GM19099 (cell line): ENCODE measurements around the gene FBXL2.

ENCODE experiments used
- POLR2A ChIP-seq: IDR thresholded peaks from 3 replicates; pipeline ENCODE4 v1.6.1; 2011; ENCODE audit warnings: low read depth; ENCODE audit not compliant: insufficient read length; ENCODE audit errors: extremely low read depth

The FBXL2 gene, protein sequence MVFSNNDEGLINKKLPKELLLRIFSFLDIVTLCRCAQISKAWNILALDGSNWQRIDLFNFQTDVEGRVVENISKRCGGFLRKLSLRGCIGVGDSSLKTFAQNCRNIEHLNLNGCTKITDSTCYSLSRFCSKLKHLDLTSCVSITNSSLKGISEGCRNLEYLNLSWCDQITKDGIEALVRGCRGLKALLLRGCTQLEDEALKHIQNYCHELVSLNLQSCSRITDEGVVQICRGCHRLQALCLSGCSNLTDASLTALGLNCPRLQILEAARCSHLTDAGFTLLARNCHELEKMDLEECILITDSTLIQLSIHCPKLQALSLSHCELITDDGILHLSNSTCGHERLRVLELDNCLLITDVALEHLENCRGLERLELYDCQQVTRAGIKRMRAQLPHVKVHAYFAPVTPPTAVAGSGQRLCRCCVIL

DNA sequence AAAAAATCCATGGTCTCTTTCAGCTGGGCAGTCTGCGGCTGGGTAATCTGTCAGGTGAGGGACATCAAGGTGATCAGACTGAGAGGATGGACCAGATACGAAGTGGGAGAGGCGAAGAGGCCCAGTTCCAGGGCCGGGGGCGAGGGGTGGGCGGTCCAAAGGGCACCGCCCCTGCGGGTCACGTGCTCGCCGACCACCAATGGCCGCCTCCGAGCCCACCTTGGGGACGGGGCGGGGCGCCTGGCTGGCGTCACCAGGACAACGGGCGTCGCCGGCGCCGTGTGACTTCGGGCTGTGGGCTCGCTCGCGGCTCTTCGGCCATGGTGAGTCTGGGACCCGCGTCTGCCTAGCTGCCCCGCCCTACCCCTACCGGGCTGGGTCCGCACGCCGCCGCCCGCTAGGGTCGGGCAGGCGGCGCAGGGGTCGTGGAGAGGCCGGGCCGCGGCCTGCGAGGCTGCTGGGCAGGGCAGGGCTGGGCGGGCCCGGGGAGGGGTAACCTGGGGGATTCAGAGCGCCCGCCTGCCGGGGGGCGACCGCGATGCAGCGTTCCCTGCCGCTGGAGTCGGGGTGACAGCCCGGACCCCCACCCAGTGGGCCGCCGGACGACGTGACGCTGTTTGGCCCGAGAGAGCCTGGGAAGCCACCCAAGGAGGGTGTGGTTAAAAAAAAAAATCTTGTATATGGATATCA lies at the start of gene FBXL2:
FBXL2 (plus strand) TSS at position 250 of the 690 bp plus-strand sequence; CDS start at position 321, 71 bp downstream.
- no peak for TF ChIP-seq POLR2A

- no peak for TF ChIP-seq POLR2A
Observed at GRCh38 chr3:33229066-33229465, 48.2 kb upstream of the FBXL2 start.

- TF ChIP-seq POLR2A, result no peak
Observed at GRCh38 chr3:33229947-33230346, 47.3 kb upstream of the FBXL2 start.

GRCh38 chr3:33231756-33232465 lies 45.3 kb upstream of the FBXL2 start:
- TF ChIP-seq POLR2A, result no peak

GRCh38 chr3:33233884-33234283 lies 43.4 kb upstream of the FBXL2 start:
- no peak for TF ChIP-seq POLR2A

GRCh38 chr3:33236005-33236404 lies 41.2 kb upstream of the FBXL2 start:
- TF ChIP-seq POLR2A, result no peak

DNA sequence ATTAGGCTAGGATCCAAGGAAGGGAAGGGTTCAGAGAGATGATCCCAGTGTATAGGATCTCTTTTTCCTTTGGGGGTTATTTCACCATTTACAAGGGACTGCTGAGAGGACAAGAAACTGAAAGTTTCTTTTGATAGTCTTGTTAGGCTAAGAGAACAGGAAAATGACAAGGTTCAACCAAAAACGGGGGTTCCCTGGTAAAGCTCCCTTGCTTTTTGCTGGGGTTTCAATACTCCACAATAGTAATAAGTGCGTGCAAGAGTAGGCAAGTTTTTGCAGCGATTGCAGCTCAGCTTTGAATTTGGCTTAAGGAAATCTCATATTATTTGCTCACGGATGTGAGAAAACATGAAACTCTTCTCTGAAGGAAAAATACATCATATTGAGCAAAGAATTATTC lies 39.8 kb upstream of the FBXL2 start:
- TF ChIP-seq POLR2A, result no peak

DNA sequence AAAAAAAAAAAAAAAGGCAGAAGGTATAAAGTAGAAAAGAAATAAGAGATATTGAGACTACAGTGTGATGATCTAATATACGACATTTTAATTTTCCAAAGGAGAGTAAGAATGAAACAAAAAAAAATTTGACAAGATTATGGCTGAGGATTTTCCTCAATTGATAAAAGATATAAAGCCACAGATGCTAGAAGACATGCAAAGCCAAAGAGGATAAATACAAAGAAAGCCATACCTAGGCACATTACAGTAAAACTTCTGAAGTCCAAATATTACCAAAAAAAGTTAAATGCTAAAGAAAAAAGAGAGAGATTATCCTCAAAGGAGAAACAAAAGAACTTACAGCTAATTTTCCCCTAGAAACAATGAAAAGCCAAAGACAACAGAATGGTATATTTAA lies 38.3 kb upstream of the FBXL2 start:
- no peak for TF ChIP-seq POLR2A

- TF ChIP-seq POLR2A, result no peak
Observed at GRCh38 chr3:33240261-33240660, 37.0 kb upstream of the FBXL2 start.

DNA sequence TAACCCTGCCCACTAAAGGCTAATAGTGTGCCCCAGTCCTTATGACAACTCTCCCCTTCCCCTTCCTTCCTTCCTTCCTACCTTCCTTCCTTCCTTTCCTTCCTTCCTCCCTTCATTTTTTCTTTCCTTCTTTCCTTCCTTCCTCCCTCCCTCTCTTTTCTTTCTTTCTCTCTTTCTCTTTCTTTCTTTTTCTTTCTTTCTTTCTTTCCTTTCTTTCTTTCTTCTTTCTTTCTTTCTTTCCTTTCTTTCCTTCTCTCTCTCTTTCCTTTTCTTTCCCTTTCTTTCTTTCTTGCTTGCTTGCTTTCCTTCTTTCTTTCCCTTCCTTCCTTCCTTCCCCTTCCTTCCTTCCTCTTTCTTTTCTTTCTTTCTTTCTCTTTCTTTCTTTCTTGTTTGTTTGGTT lies 30.5 kb upstream of the FBXL2 start:
- no peak for TF ChIP-seq POLR2A

DNA sequence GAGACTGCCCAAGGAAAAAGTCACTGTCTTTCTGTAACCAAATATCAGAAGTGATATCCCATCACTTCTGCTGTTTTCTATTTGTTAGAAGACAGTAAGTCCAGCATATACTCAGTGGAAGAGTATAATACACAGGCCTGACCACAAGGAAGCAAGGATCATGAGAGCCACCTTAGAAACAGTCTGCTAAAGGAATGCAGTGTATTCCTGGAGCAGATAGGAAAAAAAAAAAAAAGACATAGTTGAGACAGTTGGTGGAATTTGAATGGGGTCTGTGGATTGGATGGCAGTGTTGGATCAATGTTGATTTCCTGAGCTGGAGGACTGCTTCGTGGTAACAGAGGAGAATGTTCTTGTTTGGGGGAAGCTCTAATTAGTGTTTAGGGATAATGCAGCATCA lies 26.5 kb upstream of the FBXL2 start:
- TF ChIP-seq POLR2A, result no peak

DNA sequence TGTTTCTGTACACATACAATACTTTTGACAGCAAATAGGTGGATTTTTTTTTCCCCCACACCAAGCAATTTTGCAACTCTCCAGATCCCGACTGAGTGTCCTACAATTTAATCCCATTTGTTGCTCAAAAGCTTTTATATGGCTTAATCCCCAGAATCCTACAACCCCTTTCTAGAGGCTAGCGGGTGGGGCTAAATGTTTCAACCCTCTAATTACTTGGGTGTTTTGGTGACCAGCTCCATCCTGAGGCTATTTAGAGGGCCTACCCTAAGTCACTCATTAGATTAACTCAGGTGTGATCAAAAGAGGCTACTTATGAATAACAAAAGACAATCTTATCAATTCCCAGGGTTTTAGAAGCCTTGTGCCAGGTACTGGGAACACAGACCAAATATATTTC lies 21.0 kb upstream of the FBXL2 start:
- TF ChIP-seq POLR2A, result no peak

GRCh38 chr3:33260104-33260503 lies 17.1 kb upstream of the FBXL2 start:
- TF ChIP-seq POLR2A, result no peak

GRCh38 chr3:33269385-33269784 lies 7.9 kb upstream of the FBXL2 start:
- TF ChIP-seq POLR2A, result no peak

DNA sequence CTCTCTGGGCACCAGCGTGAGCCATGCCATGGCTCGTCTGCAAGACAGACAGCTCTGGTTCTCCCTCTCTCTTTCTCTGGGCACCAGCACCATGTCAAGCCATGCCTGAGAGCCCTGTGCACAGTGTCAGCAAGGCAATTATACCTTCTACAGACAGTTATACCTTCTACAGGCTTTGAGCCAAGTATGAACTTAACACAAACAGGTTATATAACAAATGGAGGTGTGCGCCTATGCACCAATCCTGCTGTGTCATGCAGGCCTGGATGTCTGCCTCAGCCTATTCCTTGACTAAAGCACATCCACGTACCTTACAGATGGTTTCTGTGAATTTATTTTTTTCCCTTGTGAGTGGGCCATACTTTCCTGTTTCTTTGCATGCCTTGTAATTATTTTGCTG lies 5.9 kb upstream of the FBXL2 start:
- TF ChIP-seq POLR2A, result no peak

DNA sequence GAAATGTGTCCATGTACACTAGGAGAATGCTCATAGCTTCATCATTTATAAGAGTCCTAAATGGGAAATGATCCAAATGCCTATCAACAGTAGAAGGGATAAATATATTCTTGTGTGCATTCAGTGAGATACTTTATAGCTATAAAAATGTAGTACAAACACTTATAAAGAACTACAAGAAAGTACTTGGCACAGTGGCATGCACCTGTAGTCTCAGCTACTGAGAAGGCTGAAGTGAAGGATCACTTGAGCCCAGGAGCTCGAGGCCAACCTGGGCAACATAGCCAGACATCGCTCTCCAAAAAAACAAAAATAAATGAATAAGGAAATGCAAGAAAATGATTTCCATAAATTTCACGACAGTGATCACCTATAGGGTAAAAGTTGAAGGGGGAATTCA lies 3.6 kb upstream of the FBXL2 start:
- TF ChIP-seq POLR2A, result no peak
